Fibroblast of lung (primary cell): ENCODE results near the gene COL4A6.

Source experiments
- EZH2 ChIP-seq: IDR thresholded peaks from 2 replicates; pipeline ENCODE4 v1.5.1; 2012; ENCODE audit warnings: low read length, control low read depth, mild to moderate bottlenecking; ENCODE audit errors: missing control alignments
- TF ChIP-seq, protein P1 (sequence below), 2 donors: IDR thresholded peaks in 1 of 2; conservative IDR thresholded peaks in 1 of 2; 1 replicate in 1 of 2; 2 replicates in 1 of 2; pipeline ENCODE4 v1.5.1; 2011 to 2012; ENCODE audit warnings: low read length in 2 of 2, control low read depth in 1 of 2, inconsistent platforms in 1 of 2, low read depth in 1 of 2, mild to moderate bottlenecking in 1 of 2

DNA sequence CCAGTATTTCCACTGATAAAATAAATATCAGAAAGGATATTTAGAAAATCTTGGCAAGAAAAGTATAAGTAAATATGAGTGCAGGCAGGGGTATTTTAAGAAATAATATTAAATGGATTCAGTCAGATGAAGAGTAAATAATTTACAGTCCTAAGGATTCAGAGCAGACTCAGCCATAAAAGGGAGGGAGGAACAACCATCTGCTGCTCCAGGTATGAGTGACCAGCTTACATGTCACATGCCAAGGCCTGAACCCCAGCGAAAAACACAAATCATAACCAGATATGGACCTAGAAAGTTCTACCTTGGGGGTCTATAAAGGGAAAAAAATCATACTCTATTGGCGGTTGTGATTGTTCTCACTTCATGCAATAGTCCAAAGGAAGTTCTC lies 166.8 kb downstream of the COL4A6 start:
- TF ChIP-seq, protein P1, sequence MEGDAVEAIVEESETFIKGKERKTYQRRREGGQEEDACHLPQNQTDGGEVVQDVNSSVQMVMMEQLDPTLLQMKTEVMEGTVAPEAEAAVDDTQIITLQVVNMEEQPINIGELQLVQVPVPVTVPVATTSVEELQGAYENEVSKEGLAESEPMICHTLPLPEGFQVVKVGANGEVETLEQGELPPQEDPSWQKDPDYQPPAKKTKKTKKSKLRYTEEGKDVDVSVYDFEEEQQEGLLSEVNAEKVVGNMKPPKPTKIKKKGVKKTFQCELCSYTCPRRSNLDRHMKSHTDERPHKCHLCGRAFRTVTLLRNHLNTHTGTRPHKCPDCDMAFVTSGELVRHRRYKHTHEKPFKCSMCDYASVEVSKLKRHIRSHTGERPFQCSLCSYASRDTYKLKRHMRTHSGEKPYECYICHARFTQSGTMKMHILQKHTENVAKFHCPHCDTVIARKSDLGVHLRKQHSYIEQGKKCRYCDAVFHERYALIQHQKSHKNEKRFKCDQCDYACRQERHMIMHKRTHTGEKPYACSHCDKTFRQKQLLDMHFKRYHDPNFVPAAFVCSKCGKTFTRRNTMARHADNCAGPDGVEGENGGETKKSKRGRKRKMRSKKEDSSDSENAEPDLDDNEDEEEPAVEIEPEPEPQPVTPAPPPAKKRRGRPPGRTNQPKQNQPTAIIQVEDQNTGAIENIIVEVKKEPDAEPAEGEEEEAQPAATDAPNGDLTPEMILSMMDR (conservative IDR thresholded peaks at IDR 0.05 in 1 of 2, IDR thresholded peaks at IDR 0.05 in 1 of 2; ENCODE audit: low read depth in 1 of 2, low read length in 2 of 2), result no peak
- TF ChIP-seq EZH2, result no peak
